ENCODE data around the gene TMX3. TPM values are rescaled to one million over a fixed set of nuclear protein-coding genes. Genes with fewer than 3 reads are reported as not detected.

TMX3 gene
- polyA plus RNA-seq, 1 donor from 2014 or later, result 158 TPM

GRCh38 chr18:68667121-68667520 lies 47.8 kb downstream of the TMX3 start:
- no peaks in the 10 kb centered on the region for H3K9me3 ChIP-seq (ENCODE audit: low read length)
- H3K4me3 ChIP-seq (ENCODE audit: low read length), result no peak overlapping the region
- H4K20me1 ChIP-seq (ENCODE audit: insufficient read depth), result no peaks in the 10 kb centered on the region
- no peak overlapping the region for H3K4me2 ChIP-seq (ENCODE audit: low read length)
- H3F3A ChIP-seq (ENCODE audit: insufficient read depth, low read length, poor library complexity, severe bottlenecking), result no peaks in the 10 kb centered on the region
- TF ChIP-seq EZH2 (IDR thresholded peaks at IDR 0.05; ENCODE audit: borderline replicate concordance, insufficient read depth, low read length, poor library complexity, severe bottlenecking) (no peak), TAF1 (IDR thresholded peaks at IDR 0.05; ENCODE audit: low read depth) (no peak), RAD21 (conservative IDR thresholded peaks at IDR 0.05) (no peak), EP300 (conservative IDR thresholded peaks at IDR 0.05; ENCODE audit: poor library complexity, severe bottlenecking) (no peak), MXI1 (conservative IDR thresholded peaks at IDR 0.05; ENCODE audit: poor library complexity, severe bottlenecking) (no peak), SMC3 (conservative IDR thresholded peaks at IDR 0.05; ENCODE audit: poor library complexity) (no peak), POLR2AphosphoS5 (IDR thresholded peaks at IDR 0.05) (no peak)
- TF ChIP-seq, protein P1, sequence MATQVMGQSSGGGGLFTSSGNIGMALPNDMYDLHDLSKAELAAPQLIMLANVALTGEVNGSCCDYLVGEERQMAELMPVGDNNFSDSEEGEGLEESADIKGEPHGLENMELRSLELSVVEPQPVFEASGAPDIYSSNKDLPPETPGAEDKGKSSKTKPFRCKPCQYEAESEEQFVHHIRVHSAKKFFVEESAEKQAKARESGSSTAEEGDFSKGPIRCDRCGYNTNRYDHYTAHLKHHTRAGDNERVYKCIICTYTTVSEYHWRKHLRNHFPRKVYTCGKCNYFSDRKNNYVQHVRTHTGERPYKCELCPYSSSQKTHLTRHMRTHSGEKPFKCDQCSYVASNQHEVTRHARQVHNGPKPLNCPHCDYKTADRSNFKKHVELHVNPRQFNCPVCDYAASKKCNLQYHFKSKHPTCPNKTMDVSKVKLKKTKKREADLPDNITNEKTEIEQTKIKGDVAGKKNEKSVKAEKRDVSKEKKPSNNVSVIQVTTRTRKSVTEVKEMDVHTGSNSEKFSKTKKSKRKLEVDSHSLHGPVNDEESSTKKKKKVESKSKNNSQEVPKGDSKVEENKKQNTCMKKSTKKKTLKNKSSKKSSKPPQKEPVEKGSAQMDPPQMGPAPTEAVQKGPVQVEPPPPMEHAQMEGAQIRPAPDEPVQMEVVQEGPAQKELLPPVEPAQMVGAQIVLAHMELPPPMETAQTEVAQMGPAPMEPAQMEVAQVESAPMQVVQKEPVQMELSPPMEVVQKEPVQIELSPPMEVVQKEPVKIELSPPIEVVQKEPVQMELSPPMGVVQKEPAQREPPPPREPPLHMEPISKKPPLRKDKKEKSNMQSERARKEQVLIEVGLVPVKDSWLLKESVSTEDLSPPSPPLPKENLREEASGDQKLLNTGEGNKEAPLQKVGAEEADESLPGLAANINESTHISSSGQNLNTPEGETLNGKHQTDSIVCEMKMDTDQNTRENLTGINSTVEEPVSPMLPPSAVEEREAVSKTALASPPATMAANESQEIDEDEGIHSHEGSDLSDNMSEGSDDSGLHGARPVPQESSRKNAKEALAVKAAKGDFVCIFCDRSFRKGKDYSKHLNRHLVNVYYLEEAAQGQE (IDR thresholded peaks at IDR 0.05; ENCODE audit: borderline replicate concordance), result no peak
- TF ChIP-seq, protein P2, sequence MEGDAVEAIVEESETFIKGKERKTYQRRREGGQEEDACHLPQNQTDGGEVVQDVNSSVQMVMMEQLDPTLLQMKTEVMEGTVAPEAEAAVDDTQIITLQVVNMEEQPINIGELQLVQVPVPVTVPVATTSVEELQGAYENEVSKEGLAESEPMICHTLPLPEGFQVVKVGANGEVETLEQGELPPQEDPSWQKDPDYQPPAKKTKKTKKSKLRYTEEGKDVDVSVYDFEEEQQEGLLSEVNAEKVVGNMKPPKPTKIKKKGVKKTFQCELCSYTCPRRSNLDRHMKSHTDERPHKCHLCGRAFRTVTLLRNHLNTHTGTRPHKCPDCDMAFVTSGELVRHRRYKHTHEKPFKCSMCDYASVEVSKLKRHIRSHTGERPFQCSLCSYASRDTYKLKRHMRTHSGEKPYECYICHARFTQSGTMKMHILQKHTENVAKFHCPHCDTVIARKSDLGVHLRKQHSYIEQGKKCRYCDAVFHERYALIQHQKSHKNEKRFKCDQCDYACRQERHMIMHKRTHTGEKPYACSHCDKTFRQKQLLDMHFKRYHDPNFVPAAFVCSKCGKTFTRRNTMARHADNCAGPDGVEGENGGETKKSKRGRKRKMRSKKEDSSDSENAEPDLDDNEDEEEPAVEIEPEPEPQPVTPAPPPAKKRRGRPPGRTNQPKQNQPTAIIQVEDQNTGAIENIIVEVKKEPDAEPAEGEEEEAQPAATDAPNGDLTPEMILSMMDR (IDR thresholded peaks at IDR 0.05; ENCODE audit: poor library complexity, severe bottlenecking), result no peak
- H2AFZ ChIP-seq (ENCODE audit: low read depth, low read length), result no peak overlapping the region
- no peaks in the 10 kb centered on the region for H3K79me2 ChIP-seq (replicated peaks; ENCODE audit: insufficient read depth, low read length)
- no peaks in the 10 kb centered on the region for H3K9me2 ChIP-seq (ENCODE audit: insufficient read depth, low read length)
- H3K27me3 ChIP-seq (ENCODE audit: insufficient read depth, low read depth, low read length), result no peaks in the 10 kb centered on the region
- no peaks in the 10 kb centered on the region for H3K36me3 ChIP-seq (ENCODE audit: insufficient read depth, low read length)
- no peak overlapping the region for H3K27ac ChIP-seq (ENCODE audit: low read length)
- H3K9ac ChIP-seq (ENCODE audit: low read length), result no peak overlapping the region

DNA sequence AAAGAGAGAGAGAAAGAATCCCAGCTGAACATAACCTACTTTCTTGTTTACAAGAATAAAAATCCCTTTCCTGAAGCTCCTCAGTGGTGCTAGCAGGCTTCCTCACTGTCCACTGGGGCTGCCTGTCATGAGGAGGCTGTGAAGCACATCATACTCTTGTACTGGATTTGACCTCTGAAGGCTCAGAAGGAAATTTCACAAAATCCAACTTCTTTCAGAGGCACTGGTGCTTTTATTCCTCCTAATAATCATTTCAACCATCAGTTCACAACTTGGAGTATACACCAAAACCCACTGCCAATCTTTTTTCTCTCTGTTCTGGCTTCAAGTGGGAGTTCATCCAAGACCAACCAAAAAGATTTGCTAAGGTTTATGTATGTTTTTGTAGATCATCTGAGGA lies 48.5 kb downstream of the TMX3 start:
- Histone ChIP-seq H3F3A (ENCODE audit: insufficient read depth, low read length, poor library complexity, severe bottlenecking) (no peaks in the 10 kb centered on the region), H3K27ac (ENCODE audit: low read length) (no peak overlapping the region), H3K27me3 (ENCODE audit: insufficient read depth, low read depth, low read length) (no peaks in the 10 kb centered on the region), H3K36me3 (ENCODE audit: insufficient read depth, low read length) (no peaks in the 10 kb centered on the region), H3K9me2 (ENCODE audit: insufficient read depth, low read length) (no peaks in the 10 kb centered on the region), H3K79me2 (replicated peaks; ENCODE audit: insufficient read depth, low read length) (no peaks in the 10 kb centered on the region), H4K20me1 (ENCODE audit: insufficient read depth) (no peaks in the 10 kb centered on the region), H3K4me3 (ENCODE audit: low read length) (no peak overlapping the region), H3K9me3 (ENCODE audit: low read length) (no peaks in the 10 kb centered on the region), H3K4me2 (ENCODE audit: low read length) (no peak overlapping the region), H3K9ac (ENCODE audit: low read length) (no peak overlapping the region), H2AFZ (ENCODE audit: low read depth, low read length) (no peak overlapping the region)
- TF ChIP-seq RAD21 (conservative IDR thresholded peaks at IDR 0.05), result no peak
- TF ChIP-seq EZH2 (IDR thresholded peaks at IDR 0.05; ENCODE audit: borderline replicate concordance, insufficient read depth, low read length, poor library complexity, severe bottlenecking), result no peak
- no peak for TF ChIP-seq EP300 (conservative IDR thresholded peaks at IDR 0.05; ENCODE audit: poor library complexity, severe bottlenecking)
- TF ChIP-seq SMC3 (conservative IDR thresholded peaks at IDR 0.05; ENCODE audit: poor library complexity), result no peak
- TF ChIP-seq, protein P2 (IDR thresholded peaks at IDR 0.05; ENCODE audit: poor library complexity, severe bottlenecking), result no peak
- TF ChIP-seq, protein P1 (IDR thresholded peaks at IDR 0.05; ENCODE audit: borderline replicate concordance), result no peak
- TF ChIP-seq MXI1 (conservative IDR thresholded peaks at IDR 0.05; ENCODE audit: poor library complexity, severe bottlenecking), result no peak
- no peak for TF ChIP-seq TAF1 (IDR thresholded peaks at IDR 0.05; ENCODE audit: low read depth)
- no peak for TF ChIP-seq POLR2AphosphoS5 (IDR thresholded peaks at IDR 0.05)
